HG02981 (cell line): ENCODE results near the gene DNAJB9.
"Not testable (repeated sequence)": the region's sequence is repeated elsewhere in the genome, so short reads cannot be mapped to it uniquely, and the experiment has no call there.

Experiments
- ATAC-seq: cut with Tn5 transposase; IDR thresholded peaks from one replicate; pipeline ENCODE4 v1.9.1; 2021; ENCODE audit warnings: mild to moderate bottlenecking, moderate library complexity; ENCODE audit not compliant: unreplicated experiment

Gene DNAJB9

DNA sequence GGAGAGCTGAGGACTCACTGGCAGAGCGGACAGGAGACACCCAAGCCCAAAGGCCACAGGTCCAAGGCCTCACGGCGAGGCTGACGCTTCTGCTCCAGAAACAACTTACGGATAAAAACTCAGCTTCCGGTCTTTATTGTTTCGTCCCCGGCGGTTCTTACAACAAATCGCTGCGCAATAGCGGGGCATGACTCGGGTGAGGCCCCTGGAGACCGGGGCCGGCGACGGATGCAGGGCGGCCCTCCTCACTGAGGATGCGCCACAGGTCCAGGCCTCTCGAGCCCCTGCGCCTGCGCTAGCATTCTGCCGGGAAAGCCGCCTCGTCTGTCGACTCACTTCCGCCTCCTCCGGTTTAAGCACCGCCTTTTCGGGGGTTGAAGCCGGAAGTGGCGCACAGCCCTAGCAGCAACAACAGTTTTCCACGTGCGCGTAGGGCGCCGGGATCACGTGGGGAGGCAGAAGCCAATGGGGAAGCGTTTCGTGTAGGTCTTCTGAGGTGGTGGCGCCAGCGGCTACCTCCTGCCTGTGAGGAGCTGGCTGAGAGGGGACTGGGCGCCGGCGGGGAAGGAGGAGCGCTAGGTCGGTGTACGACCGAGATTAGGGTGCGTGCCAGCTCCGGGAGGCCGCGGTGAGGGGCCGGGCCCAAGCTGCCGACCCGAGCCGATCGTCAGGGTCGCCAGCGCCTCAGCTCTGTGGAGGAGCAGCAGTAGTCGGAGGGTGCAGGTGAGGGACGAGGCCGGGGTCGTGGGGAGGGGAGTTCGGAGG lies at the start of gene DNAJB9, which contains the start of gene THAP5:
Gene DNAJB9, plus strand, starts transcription at position 494 of the 765 bp plus-strand sequence. CDS start 1,853 bp downstream, outside the sequence.
Gene THAP5, minus strand, starts transcription at position 326 of the 765 bp plus-strand sequence. Its CDS starts 137 bp downstream, at position 189.
- peak; percentile 92 for ATAC-seq

DNA sequence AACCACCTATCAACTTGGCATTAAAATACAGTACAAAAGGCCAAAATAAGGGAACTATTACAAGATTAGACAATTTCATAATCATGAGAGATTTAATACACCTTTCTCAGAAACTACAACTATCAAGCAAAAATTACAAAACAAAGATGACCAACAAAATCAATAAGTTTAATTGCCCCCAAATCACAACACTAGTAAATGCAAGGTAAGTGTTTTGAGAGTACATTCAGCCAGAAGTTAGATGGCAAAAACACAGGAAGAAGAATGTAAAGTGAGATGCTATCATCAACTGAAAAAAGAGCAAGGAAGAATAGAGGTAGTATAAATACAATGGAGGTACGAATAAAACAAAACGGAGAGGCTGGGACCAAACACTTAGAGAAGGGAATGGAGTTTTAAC lies 46.9 kb upstream of the DNAJB9 start:
- ATAC-seq = no peak

DNA sequence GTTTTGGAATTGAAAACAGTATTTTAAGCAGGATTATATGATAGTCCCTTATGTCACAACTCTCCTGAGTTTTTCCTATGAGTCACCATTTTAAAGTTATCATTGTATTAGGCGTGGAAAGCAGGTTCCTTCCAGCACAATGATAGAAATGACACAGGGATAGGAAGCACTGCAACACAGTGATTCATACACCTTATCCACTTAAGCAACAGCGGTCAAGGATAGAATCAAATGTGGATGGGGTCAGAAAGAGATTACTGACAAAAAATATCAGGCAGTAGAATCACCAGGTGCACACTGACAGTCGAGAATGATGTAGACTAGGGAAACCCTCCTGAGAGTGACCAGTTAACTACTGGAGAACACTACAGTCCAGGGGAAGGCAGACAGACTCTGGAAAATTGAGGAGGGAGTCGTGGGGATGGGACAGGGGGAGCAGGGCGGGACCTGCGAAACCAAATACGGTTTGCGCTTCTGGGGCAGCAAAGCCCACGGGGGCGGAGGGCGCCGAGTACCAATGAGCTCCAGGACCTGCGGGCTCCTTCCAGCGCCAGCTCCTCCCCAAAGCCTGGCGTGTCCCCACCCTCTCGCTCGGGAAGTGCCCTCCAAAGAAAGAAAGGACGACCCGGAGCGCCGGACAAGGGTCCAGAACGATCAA lies 44.2 kb upstream of the DNAJB9 start:
- ATAC-seq = peak; percentile 39

DNA sequence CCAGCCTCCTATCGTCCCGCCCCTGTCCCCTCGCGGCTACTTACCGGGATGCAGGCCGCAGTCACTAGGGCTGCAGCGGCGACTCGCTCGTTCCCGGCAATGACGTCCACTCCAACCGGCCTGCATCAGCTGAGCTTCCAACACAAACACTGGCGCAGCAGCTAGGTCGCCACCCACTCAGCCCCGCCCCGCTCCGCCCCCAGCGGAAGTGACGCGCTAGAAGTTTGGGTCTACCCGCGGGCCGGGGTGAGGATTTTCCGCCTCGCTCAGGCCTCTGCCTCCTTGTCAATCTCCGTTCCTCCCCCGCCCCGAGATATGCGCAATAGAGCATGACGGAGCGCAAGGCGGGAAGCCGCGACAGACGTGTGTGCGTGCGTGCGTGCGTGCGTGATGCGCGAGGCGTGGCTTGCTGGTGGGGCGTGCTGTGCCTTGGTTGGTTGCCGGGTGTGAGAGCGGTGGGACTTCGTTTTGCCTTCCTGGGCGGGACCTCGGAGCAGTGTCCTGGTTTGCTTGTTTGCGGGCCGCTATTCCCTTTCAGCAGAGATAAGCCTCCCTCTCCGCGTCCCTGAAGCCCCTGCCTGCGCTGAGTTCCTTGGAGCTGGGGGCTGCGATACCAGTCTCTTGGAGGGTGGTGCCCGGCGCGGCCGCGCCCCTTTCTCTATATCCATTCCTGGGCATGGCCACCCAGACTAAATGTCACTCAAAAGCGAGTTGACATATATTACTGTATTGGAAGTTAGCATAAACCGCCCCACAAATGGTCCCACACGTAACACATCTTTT lies 43.5 kb upstream of the DNAJB9 start, which contains the start of gene PNPLA8:
Gene PNPLA8, minus strand, starts transcription at position 151 of the 783 bp plus-strand sequence. CDS start 10,644 bp downstream, outside the sequence.
- ATAC-seq = peak; percentile 93

DNA sequence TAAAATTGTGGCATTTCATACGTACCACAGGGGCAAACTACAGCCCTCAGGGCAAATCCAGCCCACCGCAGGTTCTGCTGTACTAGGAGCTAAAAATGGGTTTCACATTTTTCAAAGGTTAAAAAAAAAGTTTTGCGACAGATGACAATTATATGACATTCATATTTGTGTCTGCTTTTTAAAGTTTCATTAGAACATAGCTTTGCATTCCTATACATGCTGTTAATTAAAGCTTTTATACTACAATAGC lies 43.0 kb upstream of the DNAJB9 start:
- ATAC-seq = no peak

DNA sequence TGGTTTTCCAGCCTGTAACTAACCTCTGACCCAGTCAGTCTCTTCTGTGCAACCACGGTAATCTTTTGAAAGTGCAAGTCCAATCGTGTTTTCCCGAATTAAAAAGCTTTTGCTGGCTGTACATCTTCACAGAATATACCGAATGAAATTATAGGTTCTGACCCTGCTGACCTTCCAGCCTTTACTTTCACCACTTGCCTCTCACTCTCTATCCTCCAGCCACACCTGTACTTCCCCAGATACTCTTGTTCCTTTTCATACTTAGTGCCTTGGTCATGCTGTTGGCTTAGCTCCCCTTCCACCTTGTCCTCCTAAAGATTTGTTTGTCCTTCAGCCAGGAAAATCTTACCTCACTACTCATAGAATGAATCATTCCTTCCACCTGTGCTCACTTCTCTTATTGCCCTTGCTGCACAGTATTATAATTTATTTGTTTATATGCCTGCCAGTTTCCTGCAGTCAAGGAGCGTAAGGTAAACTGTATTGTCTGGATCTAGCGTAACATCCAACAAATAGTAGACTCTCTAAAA lies 41.4 kb upstream of the DNAJB9 start:
- no peak for ATAC-seq

DNA sequence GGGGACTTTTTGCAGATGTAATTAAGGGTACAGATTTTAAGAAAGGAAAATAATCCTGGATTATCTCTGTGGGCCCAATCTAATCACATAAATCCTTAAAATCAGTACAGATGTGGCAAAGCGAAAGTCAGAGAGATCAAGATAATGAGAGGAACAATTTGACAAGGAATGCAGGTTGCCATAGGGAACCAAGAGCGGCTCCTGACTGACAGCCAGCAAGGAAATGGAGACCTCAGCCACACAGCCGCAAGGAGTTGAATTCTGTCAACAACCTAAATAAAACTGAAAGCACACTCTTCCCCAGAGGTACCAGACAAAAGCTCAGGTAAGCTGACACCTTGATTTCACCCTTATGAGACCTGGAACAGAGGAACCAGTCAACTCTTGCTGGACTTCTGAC lies 40.3 kb upstream of the DNAJB9 start:
- ATAC-seq = no peak

DNA sequence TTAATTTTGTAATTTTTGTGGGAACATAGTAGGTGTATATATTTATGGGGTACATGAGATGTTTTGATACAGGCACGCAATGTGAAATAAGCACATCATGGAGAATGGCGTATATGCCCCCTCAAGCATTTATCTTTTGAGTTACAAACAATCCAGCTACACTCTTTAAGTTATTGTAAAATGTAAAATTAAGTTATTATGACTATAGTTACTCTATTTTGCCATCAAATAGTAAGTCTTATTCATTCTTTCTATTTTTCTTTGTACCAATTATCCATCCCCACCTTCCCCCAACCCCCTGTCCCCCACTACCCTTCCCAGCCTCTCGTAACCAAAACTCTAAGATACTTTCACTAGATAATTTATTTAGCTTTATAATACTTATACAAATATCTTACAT lies 36.0 kb upstream of the DNAJB9 start:
- no peak for ATAC-seq

DNA sequence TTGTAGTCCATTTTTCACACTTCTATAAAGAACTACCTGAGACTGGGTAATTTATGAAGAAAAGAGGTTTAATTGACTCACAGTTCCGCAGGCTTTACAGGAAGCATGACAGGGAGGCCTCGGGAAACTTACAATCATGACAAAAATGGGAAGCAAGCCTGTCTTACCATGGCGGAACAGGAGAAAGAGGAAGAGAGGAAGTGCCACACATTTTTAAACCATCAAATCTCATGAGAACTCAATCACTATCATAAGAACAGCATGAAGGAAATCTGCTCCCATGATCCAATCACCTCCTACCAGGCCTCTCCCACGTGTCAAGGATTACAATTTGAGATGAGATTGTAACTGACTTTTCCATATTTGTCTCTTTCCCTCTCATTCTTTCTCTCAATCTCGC lies 34.4 kb upstream of the DNAJB9 start:
- ATAC-seq = no peak

DNA sequence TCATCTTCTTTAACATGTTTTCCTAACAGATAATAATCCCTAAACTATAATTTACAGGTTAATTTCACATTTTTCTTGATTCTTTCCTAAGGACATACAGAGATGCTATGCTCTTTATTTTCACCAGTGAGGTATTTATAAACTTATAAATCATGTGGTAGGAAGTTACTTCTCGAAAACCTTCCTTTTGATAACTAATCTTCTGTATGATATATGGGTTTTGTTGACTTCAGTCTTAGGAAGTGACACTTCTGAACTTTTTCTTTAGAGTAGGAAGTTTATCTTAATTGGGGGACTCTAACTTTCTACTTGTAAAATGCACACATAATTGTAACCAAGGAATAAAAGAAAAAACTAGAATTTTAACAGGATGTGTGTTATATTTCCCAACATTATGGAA lies 33.9 kb upstream of the DNAJB9 start:
- ATAC-seq = no peak

DNA sequence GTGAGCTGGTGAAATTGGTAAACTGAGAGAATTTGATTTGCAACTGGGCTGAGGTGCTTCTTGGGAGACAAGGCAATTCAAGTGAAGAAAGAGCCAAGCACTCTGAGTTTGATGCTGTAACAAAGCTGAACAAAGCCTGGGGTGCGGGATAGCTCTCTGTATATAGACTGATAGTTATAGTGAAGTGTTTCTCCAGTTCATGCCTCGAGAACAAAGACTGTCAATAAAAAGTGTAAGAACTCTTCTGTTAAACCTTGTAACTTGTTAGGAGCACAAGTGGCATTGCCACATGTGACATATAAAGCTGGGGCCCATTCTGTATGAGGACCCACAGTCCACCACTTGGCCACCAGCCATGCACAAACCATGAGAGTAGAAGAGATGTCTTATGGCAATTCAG lies 32.4 kb upstream of the DNAJB9 start:
- no peak for ATAC-seq

DNA sequence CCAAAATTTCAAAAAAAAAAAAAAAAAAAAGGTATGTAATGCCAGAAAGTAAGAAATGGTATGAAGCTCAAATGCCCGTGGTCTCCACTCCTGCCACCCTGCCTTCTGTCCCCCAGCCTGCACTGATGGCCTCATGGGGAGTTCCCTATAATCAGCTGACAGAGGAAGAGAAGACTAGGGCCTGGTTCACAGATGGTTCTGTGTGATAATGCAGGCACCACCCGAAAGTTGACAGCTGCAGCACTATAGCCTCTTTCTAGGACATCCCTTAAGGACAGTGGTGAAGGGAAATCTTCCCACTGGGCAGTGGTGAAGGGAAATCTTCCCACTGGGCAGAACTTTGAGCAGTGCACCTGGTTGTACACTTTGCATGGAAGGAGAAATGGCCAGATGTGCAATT lies 31.4 kb upstream of the DNAJB9 start:
- not testable (repeated sequence) for ATAC-seq

DNA sequence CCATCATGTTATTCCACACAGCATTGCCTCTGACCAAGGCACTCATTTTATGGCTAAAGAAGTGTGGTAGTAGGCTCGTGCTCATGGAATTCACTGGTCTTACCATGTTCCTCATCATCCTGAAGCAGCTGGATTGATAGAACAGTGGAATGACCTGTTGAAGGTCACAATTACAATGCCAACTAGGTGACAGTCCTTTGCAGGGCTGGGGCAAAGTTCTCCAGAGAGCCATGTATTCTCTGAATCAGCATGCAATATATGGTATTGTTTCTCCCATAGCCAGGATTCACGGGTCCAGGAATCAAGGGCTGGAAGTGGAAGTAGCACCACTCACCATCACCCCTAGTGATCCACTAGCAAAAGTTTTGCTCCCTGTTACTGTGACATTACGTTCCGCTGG lies 31.0 kb upstream of the DNAJB9 start:
- not testable (repeated sequence) for ATAC-seq

DNA sequence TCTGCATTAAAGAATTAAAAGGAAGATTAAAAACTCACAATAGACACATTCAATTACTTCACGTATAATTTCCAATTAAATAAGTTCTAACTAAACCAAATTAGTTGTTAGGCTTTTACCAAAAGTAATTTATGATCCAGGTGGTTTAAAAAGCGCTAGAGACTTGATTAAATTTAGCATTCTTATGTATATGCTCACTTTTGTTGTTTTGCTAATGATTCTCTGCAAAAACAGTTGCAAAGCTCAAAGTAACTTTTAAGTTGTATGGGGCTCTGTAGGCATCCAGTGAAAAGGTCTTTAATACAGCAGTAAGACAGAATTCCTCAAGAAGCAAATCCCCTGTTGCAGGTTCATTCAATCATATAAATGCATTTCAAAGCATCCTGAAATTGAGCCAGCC lies 28.2 kb upstream of the DNAJB9 start:
- no peak for ATAC-seq

DNA sequence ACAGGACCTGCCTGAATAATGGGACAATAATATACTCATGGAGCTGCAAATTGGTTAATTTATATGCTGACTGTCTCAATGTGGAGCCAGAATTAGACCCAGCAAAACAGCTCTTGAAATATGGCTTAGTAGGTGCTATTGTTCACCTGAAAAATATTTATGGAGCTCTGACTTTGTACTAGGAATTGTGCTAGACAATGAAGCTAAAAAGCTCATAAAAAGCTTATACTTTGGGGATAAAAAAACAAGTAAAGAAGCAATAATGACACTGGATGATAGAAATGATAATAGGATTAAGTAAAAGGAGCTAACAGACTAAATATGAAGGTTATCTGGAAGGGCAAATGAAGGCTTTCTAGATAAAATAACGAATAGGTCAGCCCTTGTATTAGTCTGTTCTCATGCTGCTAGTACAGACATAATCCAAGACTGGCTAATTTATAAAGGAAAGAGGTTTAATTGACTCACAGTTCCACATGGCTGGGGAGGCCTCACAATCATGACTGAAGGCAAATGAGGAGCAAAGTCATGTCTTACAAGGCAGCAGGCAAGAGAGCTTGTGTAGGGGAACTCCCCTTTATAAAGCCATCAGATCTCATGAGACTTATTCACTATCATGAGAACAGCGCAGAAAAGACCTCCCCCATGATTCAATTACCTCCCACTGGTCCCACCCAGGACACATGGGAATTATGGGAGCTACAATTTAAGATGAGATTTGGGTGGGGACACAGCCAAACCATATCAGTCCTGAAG lies 21.4 kb upstream of the DNAJB9 start:
- not testable (repeated sequence) for ATAC-seq

DNA sequence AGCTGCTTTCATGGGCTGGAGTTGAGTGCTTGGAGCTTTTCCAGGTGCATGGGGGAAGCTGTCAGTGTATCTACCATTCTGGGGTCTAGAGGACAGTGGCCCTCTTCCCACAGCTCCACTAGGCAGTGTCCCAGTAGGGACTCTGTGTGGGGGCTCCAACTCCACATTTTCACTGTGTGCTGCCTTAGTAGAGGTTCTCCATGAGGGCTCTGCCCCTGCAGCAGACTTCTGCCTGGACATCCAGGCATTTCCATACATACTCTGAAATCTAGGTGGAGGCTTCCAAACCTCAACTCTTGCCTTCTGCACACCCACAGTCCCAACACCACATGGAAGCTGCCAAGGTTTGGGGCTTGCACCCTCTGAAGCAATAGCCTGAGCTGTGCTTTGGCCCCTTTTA lies 13.0 kb upstream of the DNAJB9 start:
- ATAC-seq = not testable (repeated sequence)

DNA sequence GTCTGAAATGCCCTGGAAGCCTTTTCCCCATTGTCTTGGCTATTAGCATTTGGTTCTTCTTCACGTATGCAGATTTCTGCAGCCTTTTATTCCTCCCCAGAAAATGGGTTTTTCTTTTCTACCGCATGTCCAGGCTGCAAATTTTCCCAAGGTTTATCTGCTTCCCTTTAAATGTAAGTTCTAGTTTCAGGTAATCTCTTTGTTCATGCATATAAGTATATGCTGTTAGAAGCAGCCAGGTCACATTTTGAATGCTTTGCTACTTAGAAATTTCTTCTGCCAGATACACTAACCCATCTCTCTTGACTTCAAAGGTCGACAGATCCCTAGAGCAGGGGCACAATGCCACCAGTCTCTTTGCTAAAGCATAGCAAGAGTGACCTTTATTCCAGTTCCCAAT lies 12.5 kb upstream of the DNAJB9 start:
- ATAC-seq = no peak

DNA sequence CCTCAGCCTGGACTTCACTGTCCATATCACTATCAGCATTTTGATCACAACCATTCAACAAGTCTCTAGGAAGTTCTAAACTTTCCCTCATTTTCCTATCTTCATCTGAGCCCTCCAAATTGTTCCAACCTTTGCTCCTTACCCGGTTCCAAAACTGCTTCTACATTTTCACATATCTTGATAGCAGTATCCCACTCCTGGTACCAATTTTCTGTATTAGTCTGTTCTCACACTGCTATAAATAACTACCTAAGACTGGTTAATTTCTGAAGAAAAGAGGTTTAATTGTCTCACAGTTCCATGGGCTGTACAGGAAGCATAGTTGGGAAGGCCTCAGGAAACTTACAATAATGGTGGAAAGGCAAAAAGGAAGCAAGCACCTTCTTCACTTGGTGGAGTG lies 12.1 kb upstream of the DNAJB9 start:
- no peak for ATAC-seq

DNA sequence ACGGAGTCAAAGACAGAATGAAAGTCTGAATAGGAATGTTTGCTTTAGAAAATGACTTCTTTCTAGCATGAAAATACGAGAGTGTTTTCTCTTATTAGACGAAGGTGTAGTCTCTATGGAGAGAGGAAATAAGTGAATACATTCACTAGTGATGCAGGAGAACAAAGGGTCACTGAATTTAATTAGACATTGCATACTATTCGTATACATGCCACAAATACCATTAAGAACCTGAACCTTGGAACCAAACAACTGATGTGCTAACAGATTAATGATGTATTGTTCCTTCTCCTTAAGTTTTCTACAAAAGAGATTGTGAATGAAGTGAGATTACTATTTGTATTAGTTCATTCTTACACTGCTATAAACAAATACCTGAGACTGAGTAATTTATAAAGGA lies 10.4 kb upstream of the DNAJB9 start:
- ATAC-seq = no peak

DNA sequence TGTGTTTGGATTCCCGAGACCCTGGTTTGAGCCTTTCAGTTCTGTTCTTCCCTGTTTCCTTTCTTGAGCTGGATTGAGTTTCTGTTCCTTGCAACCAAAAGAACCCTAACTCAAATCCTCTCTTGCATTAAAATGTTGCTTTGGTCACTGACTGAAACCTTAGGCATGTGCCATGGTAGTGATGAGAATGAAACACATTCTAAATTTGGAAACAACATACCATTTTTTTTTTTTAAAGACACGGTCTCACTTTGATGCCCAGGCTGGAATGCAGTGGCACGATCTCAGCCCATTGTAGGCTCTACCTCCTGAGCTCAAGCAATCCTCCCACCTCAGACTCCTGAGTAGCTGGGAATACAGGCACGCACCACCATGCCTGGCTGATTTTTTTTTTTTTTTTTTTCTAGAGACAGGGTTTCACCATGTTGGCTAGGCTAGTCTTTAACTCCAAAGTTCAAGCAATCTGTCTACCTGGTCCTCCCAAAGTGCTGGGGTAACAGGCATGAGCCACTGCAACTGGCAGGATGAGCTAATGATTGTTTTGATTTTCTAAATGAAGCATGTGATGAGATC lies 8.5 kb upstream of the DNAJB9 start:
- no peak for ATAC-seq
